HL-60 (cell line): ENCODE data around the gene SLC38A10.

Experiments used
- GABPA ChIP-seq: IDR thresholded peaks from 2 replicates; pipeline ENCODE4 v1.6.1; 2012; ENCODE audit warnings: low read depth
- POLR2AphosphoS5 ChIP-seq: IDR thresholded peaks from 2 replicates; pipeline ENCODE4 v1.6.1; 2012; ENCODE audit warnings: low read depth
- SPI1 ChIP-seq: IDR thresholded peaks from 2 replicates; pipeline ENCODE4 v1.6.1; 2012; ENCODE audit warnings: low read depth, mild to moderate bottlenecking, borderline replicate concordance
- TF ChIP-seq, protein P1 (sequence below): IDR thresholded peaks from one replicate; pipeline ENCODE4 v1.5.1; 2011; ENCODE audit warnings: low read length, control low read depth, inconsistent platforms; ENCODE audit not compliant: insufficient read depth

DNA sequence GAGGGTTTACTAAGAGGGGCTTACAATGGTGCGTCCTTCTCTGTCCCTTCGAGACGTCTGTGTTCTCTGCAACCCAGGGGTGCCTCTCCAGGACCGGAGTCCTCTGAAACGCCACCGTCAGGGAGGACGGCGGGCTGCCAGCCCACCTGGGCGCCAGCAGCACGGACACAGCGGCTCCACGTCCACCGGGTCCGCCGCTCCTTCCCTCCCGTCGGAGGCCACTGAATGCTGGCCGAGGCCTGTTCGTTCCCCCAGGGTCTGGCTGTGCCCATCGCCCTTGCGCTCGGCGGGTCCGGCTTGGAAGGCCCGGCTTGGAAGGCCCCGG lies 56.7 kb downstream of the SLC38A10 start:
- TF ChIP-seq, protein P1, sequence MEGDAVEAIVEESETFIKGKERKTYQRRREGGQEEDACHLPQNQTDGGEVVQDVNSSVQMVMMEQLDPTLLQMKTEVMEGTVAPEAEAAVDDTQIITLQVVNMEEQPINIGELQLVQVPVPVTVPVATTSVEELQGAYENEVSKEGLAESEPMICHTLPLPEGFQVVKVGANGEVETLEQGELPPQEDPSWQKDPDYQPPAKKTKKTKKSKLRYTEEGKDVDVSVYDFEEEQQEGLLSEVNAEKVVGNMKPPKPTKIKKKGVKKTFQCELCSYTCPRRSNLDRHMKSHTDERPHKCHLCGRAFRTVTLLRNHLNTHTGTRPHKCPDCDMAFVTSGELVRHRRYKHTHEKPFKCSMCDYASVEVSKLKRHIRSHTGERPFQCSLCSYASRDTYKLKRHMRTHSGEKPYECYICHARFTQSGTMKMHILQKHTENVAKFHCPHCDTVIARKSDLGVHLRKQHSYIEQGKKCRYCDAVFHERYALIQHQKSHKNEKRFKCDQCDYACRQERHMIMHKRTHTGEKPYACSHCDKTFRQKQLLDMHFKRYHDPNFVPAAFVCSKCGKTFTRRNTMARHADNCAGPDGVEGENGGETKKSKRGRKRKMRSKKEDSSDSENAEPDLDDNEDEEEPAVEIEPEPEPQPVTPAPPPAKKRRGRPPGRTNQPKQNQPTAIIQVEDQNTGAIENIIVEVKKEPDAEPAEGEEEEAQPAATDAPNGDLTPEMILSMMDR = no peak
- TF ChIP-seq GABPA = no peak
- TF ChIP-seq POLR2AphosphoS5 = no peak
- TF ChIP-seq SPI1 = no peak
